SH-SY5Y (cell line): Measurements from ENCODE around the gene KIF4A.

Experiments used
- GATA2 ChIP-seq: IDR thresholded peaks from 2 replicates; pipeline ENCODE4 v1.6.1; 2011; ENCODE audit warnings: mild to moderate bottlenecking, low read depth, low read length
- GATA3 ChIP-seq: IDR thresholded peaks from 2 replicates; pipeline ENCODE4 v1.6.1; 2011; ENCODE audit warnings: low read depth, mild to moderate bottlenecking, low read length, moderate library complexity

DNA sequence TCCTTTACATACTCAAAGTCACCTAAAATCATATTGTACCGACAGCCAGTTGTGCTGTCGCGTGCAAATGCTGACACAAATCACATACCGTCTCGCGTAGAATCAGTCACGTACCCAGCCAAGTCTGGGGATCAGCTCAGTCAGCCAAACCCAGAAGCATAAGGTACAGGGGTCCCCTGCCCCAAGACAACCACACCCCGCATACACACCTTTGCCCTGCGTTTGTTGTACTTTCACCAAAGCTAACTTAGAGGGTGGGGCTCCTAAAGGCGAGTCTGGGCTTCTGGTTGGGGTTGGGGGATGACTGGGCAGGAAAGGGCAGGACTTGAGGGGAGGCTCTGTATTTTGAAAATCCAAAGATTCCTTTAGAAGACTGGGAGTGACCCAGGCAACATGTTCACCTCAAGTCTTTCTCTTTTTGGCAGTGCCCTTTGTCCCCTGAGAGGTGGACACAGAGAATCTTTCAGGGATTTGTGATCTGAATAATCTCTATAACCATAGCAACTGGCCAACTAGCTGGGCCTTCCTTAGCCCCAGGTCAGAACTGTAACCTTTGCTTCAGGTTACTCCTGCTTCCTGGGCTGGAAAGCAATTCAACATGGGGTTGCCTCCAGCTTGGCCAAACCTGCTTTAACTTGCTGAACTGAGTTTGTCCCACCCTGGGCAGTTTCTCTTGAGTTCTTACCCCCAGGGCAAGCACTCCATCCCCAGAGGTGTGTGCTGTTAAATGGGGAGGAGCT is 134.2 kb downstream of the KIF4A start:
- no peak for TF ChIP-seq GATA2
- TF ChIP-seq GATA3, result no peak
